Endothelial cell of umbilical vein (primary cell): Measurements from ENCODE around the gene GATA6.

ENCODE experiments used
- CTCF ChIP-seq, 2 donors: IDR thresholded peaks; 1 replicate in 1 of 2; 2 replicates in 1 of 2; pipeline ENCODE4 v1.5.1; 2011; ENCODE audit warnings: low read length in 2 of 2, mild to moderate bottlenecking in 2 of 2, moderate library complexity in 2 of 2, control low read depth in 1 of 2, inconsistent platforms in 1 of 2, low read depth in 1 of 2; ENCODE audit not compliant: insufficient read depth in 1 of 2; ENCODE audit errors: extremely low read depth in 1 of 2
- POLR2A ChIP-seq: IDR thresholded peaks from 2 replicates; pipeline ENCODE4 v1.6.1; 2012; ENCODE audit warnings: low read depth, mild to moderate bottlenecking, control low read depth, low read length

- no peak for TF ChIP-seq CTCF (IDR thresholded peaks at IDR 0.05; ENCODE audit: extremely low read depth in 1 of 2, insufficient read depth in 1 of 2, low read depth in 1 of 2, low read length in 2 of 2)
- no peak for TF ChIP-seq POLR2A
These were observed 35.6 kb downstream of the GATA6 start for GRCh38 chr18:22204996-22205395.
